Natural killer cell (primary cell): Measurements from ENCODE around the gene CCDC88C. TPM values are rescaled to one million over a fixed set of nuclear protein-coding genes. Genes with fewer than 3 reads are reported as not detected.
A peak's percentile ranks its signal among the peaks of the same experiment; 100 is the strongest.

Experiments
- ATAC-seq, 3 donors: fragments of 150-1000 bp in 2 of 3; fragments of 200-7000 bp in 1 of 3; cut with Tn5 transposase; 1 replicate in 1 of 3; 2 replicates in 2 of 3; pipeline ENCODE4 v1.10.0; 2021; ENCODE audit warnings: mild to moderate bottlenecking in 2 of 3, moderate library complexity in 2 of 3
- DNase-seq, 2 donors: peaks; one replicate each; pipeline versions ENCODE4 v3.0.0 to v3.0.0-alpha.2; 2013 to 2021; ENCODE audit warnings: mixed read lengths in 1 of 2
- H3K27ac ChIP-seq: one replicate; pipeline ENCODE4 v1.5.1; 2013; ENCODE audit warnings: mild to moderate bottlenecking, low read length
- H3K27me3 ChIP-seq: one replicate; pipeline ENCODE4 v1.6.1; 2013; ENCODE audit warnings: low read length; ENCODE audit not compliant: control insufficient read depth, insufficient read depth
- H3K36me3 ChIP-seq: one replicate; pipeline ENCODE4 v1.6.1; 2013; ENCODE audit warnings: low read length; ENCODE audit not compliant: control insufficient read depth, insufficient read depth
- H3K4me1 ChIP-seq: one replicate; pipeline ENCODE4 v1.6.1; 2013; ENCODE audit warnings: low read length; ENCODE audit not compliant: control insufficient read depth, insufficient read depth
- H3K4me3 ChIP-seq: one replicate; pipeline ENCODE4 v1.5.1; 2013; ENCODE audit warnings: low read length
- H3K9me3 ChIP-seq: one replicate; pipeline ENCODE4 v1.6.1; 2013; ENCODE audit warnings: low read length; ENCODE audit not compliant: control insufficient read depth, insufficient read depth
- H3K27ac Mint-ChIP-seq, 2 donors: one replicate each; pipeline ENCODE4 v1.8.0; 2022; ENCODE audit warnings: mild to moderate bottlenecking in 2 of 2, mixed read lengths in 2 of 2, moderate library complexity in 1 of 2
- H3K27me3 Mint-ChIP-seq, 2 donors: one replicate each; pipeline ENCODE4 v1.8.0; 2022; ENCODE audit warnings: low read depth in 2 of 2, mixed read lengths in 2 of 2
- H3K36me3 Mint-ChIP-seq: one replicate; pipeline ENCODE4 v1.8.0; 2022; ENCODE audit warnings: mixed read lengths
- H3K4me1 Mint-ChIP-seq, 2 donors: one replicate each; pipeline ENCODE4 v1.8.0; 2022; ENCODE audit warnings: mixed read lengths in 2 of 2
- H3K4me3 Mint-ChIP-seq: one replicate; pipeline ENCODE4 v1.8.0; 2022; ENCODE audit warnings: mild to moderate bottlenecking, moderate library complexity, mixed read lengths
- H3K9me3 Mint-ChIP-seq, 2 donors: one replicate each; pipeline ENCODE4 v1.8.0; 2022; ENCODE audit warnings: mixed read lengths in 2 of 2
- WGBS: methylation state at CpG from one replicate; pipeline ENCODE4 v1.1.7; 2013; ENCODE audit warnings: missing lambda C conversion rate; ENCODE audit not compliant: insufficient coverage; 5-methylcytosine and 5-hydroxymethylcytosine counted together
- intact Hi-C: fragments of 100-400 bp; cut with micrococcal nuclease; formaldehyde crosslinking; loops from one replicate; pipeline ENCODE4 v1.14.2; 2022
- total RNA-seq, 4 donors: library from RNA; stranded (reverse); fragments of 120-200 nt in 1 of 4; gene quantifications; one replicate each; pipeline versions ENCODE4 v1.2.3 to v1.2.4, GENCODE V29; 2013 to 2022
- TF ChIP-seq, protein P1 (sequence below): fragments of 200-600 bp; IDR thresholded peaks from one replicate; pipeline ENCODE4 v1.8.0; 2022; ENCODE audit warnings: antibody characterized with exemption

The CCDC88C gene
- total RNA-seq, 3 donors from 2014 or later (not counting 1 experiment from before 2014, with no cell fraction given): 432 to 516 (median 438) TPM

DNA sequence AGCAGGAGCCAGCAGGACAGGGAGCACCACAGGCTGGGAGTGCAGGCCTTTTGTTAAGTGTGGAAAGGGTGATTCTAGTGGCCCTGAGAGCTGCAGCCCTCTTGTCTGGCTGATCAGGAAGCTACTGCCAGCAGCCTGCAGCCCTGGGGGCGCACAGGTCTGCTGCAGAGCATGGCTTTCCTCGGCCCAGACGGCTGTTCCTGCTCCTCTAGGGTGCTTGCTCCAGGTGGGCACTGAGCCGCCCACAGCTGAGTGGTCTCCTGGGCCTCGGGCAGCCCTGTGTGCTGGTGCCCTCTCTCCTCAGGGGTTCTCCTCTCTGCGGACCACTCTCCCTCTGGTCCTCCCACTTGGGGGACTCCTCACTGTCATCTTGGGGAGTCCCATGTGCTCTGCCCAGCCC is 18.9 kb downstream of the CCDC88C start:
- H3K36me3 ChIP-seq: peaks cover 6% of the 10 kb centered on the region
- Mint-ChIP-seq H3K36me3 (no peaks in the 10 kb centered on the region), H3K27me3 (no peaks in the 10 kb centered on the region), H3K27ac (peak overlapping the region; percentile 96 to 98), H3K9me3 (no peaks in the 10 kb centered on the region), H3K4me1 (peaks cover 92% of the 10 kb centered on the region in 2 donors), H3K4me3 (peak overlapping the region; percentile 99)
- intact Hi-C loops: loop anchor here (1.0 kb wide), 1 partner anchor 8 kb away; no protein-coding TSS in a partner anchor
- DNase-seq: peak in 1 of 2 donors; percentile 47
- peak in 2 of 3 donors; percentile 11 to 24 for ATAC-seq
- H3K4me1 ChIP-seq: peaks cover 95% of the 10 kb centered on the region
- no peaks in the 10 kb centered on the region for H3K27me3 ChIP-seq
- no peaks in the 10 kb centered on the region for H3K9me3 ChIP-seq
- H3K4me3 ChIP-seq: no peak overlapping the region
- WGBS: 41% methylated on average over 6 of the region's 6 CpGs
- TF ChIP-seq, protein P1, sequence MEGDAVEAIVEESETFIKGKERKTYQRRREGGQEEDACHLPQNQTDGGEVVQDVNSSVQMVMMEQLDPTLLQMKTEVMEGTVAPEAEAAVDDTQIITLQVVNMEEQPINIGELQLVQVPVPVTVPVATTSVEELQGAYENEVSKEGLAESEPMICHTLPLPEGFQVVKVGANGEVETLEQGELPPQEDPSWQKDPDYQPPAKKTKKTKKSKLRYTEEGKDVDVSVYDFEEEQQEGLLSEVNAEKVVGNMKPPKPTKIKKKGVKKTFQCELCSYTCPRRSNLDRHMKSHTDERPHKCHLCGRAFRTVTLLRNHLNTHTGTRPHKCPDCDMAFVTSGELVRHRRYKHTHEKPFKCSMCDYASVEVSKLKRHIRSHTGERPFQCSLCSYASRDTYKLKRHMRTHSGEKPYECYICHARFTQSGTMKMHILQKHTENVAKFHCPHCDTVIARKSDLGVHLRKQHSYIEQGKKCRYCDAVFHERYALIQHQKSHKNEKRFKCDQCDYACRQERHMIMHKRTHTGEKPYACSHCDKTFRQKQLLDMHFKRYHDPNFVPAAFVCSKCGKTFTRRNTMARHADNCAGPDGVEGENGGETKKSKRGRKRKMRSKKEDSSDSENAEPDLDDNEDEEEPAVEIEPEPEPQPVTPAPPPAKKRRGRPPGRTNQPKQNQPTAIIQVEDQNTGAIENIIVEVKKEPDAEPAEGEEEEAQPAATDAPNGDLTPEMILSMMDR: no peak
- peak overlapping the region; percentile 82 for H3K27ac ChIP-seq

DNA sequence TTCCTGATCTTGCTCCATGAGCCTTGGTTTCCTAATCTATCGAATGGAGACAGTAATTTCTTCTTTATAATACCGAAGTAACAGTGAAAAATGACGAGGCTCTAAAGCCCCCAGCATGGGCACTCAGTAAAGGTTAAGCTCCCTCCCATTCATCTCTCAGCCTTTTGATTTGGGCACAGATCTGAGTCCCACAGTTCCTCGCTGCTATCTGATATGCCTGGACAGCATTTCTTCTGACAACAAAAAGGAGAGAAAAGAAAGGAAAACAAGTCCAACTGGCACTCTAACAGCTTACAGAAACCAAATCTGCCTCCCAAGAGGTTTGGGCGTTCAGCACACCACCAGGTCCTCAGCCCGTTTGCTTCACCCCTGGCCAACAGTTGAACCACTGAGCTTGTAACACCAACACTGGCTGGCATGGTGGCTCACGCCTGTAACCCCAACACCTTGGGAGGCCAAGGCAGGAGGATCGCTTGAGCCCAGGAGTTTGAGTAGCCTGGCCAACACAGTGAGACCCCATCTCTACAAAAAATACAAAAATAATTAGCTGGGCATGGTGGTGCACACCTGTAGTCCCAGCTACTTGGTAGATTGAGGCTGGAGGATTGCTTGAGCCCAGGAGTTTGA is 19.5 kb downstream of the CCDC88C start:
- Mint-ChIP-seq H3K36me3 (no peaks in the 10 kb centered on the region), H3K4me1 (peaks cover 91 to 94% of the 10 kb centered on the region in 2 donors), H3K27ac (peak overlapping the region; percentile 96 to 98), H3K4me3 (peak overlapping the region; percentile 79), H3K27me3 (no peaks in the 10 kb centered on the region), H3K9me3 (no peaks in the 10 kb centered on the region)
- DNase-seq (no peak), ATAC-seq (peak in 2 of 3 donors; percentile 7 to 33)
- TF ChIP-seq, protein P1: no peak
- Histone ChIP-seq H3K9me3 (no peaks in the 10 kb centered on the region), H3K27me3 (no peaks in the 10 kb centered on the region), H3K27ac (peak overlapping the region; percentile 82), H3K4me3 (no peak overlapping the region), H3K4me1 (peaks cover 95% of the 10 kb centered on the region), H3K36me3 (peaks cover 6% of the 10 kb centered on the region)
- WGBS: 23% methylated on average over 8 of the region's 8 CpGs
- intact Hi-C loops: loop anchor here (1.0 kb wide), 2 partner anchors 8 to 11 kb away; no protein-coding TSS in a partner anchor

DNA sequence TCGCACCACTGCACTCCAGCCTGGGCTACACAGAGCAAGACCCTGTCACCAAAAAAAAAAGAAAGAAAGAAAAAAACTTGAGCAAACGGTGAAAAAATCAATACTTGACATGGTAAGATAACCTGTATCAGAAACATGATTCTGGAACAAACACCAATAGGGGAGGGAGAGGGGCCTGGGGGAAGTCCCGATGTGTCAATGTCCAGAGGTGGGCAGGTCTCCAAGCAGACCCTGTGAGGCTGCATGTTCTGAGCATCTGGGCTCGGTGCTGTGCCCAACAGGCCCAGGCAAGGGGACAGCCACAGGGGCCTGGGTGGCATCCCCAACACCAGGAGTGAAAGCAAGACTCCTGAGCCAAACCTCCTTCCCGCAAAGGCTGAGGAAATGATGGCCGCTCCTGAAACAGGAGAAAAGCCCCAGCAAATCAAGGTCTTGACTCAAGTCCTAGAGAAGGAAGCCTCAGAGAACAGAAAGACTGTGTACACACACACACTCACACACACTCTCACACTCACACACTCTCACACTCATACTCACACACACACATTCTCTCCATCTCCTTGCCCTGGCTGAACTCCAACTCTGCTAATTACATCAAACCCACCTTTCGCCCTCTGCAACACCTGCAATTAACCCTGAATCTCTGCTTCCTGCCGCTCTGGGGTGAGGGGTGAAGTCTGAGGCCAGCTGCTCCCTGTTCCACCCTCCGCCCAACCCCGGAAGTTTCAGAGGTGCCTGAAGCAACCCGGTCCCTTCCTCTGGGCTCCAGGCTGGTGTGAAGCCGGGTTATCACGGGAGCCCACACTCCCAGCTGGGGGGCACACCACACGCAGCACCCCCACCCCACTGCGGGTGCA is 20.4 kb downstream of the CCDC88C start:
- Mint-ChIP-seq H3K9me3 (no peaks in the 10 kb centered on the region), H3K27ac (peak overlapping the region; percentile 96 to 98), H3K4me3 (peak overlapping the region; percentile 79), H3K4me1 (peaks cover 90 to 94% of the 10 kb centered on the region in 2 donors), H3K27me3 (no peaks in the 10 kb centered on the region), H3K36me3 (no peaks in the 10 kb centered on the region)
- peaks cover 6% of the 10 kb centered on the region for H3K36me3 ChIP-seq
- intact Hi-C loops: loop anchor here (1.0 kb wide), 1 partner anchor 10 kb away; no protein-coding TSS in a partner anchor
- H3K27ac ChIP-seq: peak overlapping the region; percentile 82
- peaks cover 95% of the 10 kb centered on the region for H3K4me1 ChIP-seq
- no peaks in the 10 kb centered on the region for H3K9me3 ChIP-seq
- H3K4me3 ChIP-seq: peak overlapping the region; percentile 15
- peak; percentile 38 to 65 (median 41) for ATAC-seq
- no peaks in the 10 kb centered on the region for H3K27me3 ChIP-seq
- TF ChIP-seq, protein P1: no peak
- WGBS: 16% methylated on average over 15 of the region's 15 CpGs
- peak in 1 of 2 donors; percentile 76 for DNase-seq
